Gastroesophageal sphincter (tissue), 4 donors: ENCODE results near the gene SULT1A1. TPM values are rescaled to one million over a fixed set of nuclear protein-coding genes. Genes with fewer than 3 reads are reported as not detected.
A peak's percentile ranks its signal among the peaks of the same experiment; 100 is the strongest.
"Not testable (repeated sequence)": the region's sequence is repeated elsewhere in the genome, so short reads cannot be mapped to it uniquely, and the experiment has no call there.

Source experiments
- ATAC-seq: fragments of 150-250 bp; one replicate; pipeline ENCODE4 v1.9.1; 2016; ENCODE audit warnings: mild to moderate bottlenecking, moderate library complexity
- H3K27ac ChIP-seq, 4 donors: fragments of 200-600 bp; sonication (generic) in 3 of 4; 1 replicate in 3 of 4; 2 replicates in 1 of 4; pipeline ENCODE4 v1.5.1; 2016 to 2019
- H3K27me3 ChIP-seq: fragments of 200-600 bp; sonication (generic); one replicate; pipeline ENCODE4 v1.5.1; 2019
- H3K36me3 ChIP-seq, 2 donors: fragments of 200-600 bp; sonication (generic); one replicate each; pipeline ENCODE4 v1.5.1; 2019; ENCODE audit warnings: control low read depth in 1 of 2
- H3K4me1 ChIP-seq, 3 donors: fragments of 200-600 bp; sonication (generic); 1 replicate in 2 of 3; 2 replicates in 1 of 3; pipeline ENCODE4 v1.5.1; 2016 to 2019; ENCODE audit warnings: control low read depth in 2 of 3
- H3K4me3 ChIP-seq, 2 donors: fragments of 200-600 bp; sonication (generic); one replicate each; pipeline ENCODE4 v1.5.1; 2019; ENCODE audit warnings: mild to moderate bottlenecking in 1 of 2, moderate library complexity in 1 of 2
- H3K9me3 ChIP-seq, 3 donors: fragments of 200-600 bp; sonication (generic); one replicate each; pipeline ENCODE4 v1.5.1; 2017 to 2019; ENCODE audit warnings: control low read depth in 2 of 3
- CTCF ChIP-seq, 4 experiments: fragments of 200-600 bp in 2 of 4; fragments of 450-650 bp in 2 of 4; sonication (generic) in 1 of 4; IDR thresholded peaks; one replicate each; pipeline ENCODE4 v1.5.1; 2017 to 2019; ENCODE audit warnings: antibody characterized with exemption in 4 of 4, mild to moderate bottlenecking in 2 of 4, moderate library complexity in 2 of 4
- EP300 ChIP-seq: sonication (generic); formaldehyde crosslinking; IDR thresholded peaks from one replicate; pipeline ENCODE4 v1.6.1; 2017; ENCODE audit warnings: antibody characterized with exemption, mild to moderate bottlenecking
- POLR2A ChIP-seq, 2 donors: fragments of 450-650 bp; IDR thresholded peaks; one replicate each; pipeline ENCODE4 v1.6.1; 2017; ENCODE audit warnings: antibody characterized with exemption in 2 of 2, mild to moderate bottlenecking in 2 of 2, moderate library complexity in 1 of 2
- POLR2AphosphoS5 ChIP-seq: sonication (generic); formaldehyde crosslinking; IDR thresholded peaks from one replicate; pipeline ENCODE4 v1.6.1; 2017; ENCODE audit warnings: antibody characterized with exemption
- WGBS, 2 donors: methylation state at CpG; one replicate each; pipeline ENCODE4 v1.1.5; 2018; ENCODE audit warnings: low coverage in 1 of 2; 5-methylcytosine and 5-hydroxymethylcytosine counted together
- total RNA-seq, 4 donors: library from RNA; depleted of rRNA; stranded (reverse); fragments of >200 nt; gene quantifications; one replicate each; pipeline ENCODE4 v1.1.0, GENCODE V29; 2016

Gene SULT1A1
- total RNA-seq = 10 to 100 TPM in 2 of 4 donors, 1 to 10 TPM in 2; 3.3 to 21.1 (median 9.4) TPM

DNA sequence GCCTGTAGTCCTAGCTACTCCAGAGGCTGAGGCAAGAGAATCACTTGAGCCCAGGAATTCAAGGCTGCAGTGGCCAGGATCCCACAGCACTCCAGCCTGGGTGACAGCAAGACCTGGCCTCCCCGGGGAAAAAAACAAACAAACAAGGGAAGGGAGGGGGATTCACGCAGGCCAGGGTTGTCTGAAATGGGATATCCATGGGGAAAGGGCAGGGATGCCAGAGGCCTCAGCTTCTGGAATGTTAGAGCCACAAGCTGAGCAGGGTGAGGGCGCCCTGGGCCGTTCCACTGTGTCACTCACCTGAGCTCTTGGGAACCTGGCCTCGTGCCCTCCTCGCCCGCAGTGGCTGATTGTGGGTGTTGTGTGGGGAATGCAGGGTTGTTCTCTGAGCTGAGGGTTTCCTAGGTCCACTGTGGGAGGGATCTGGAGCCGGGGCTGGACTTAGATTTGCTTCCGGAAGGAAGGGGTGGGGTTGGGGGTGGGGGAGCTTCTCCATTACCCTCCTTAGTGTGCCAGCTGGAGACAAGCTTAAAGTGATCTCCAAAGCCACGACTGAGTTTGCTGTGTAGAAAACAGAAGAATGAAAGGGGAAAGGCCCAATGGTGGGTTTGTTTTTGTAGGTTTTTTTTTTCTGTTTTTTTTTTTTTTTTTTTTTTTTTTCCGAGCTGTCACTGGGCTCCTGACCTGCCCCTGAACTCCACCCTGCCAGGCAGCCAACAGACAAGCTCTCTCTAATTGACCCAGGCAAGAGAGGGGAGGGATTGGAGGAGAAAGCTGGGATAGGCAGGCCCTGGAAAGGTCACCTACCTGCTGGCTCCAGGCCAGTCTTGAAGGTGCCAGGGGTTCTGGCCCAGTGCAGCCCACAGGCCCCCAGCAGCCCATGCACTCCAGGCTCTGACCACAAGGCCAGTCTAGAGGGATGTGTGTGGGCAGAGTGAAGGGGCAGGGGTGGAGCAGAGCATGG lies at the start of gene SULT1A1:
TSS of gene SULT1A1 (minus strand) at position 414 of the 964 bp plus-strand sequence. CDS start 1,189 bp downstream, outside the sequence.
- Histone ChIP-seq H3K36me3 (peaks cover 0 to 19% of the 10 kb centered on the region in 2 donors), H3K27ac (peak within 1 kb of the TSS in 3 of 4 donors; percentile 6 to 62 (median 43)), H3K9me3 (no peaks in the 10 kb centered on the region), H3K4me3 (peak within 1 kb of the TSS; percentile 6 to 42), H3K27me3 (peaks cover 6% of the 10 kb centered on the region), H3K4me1 (peaks cover 0 to 23% (median 4%) of the 10 kb centered on the region in 3 donors)
- 35 to 51% methylated on average over 6 to 9 of the region's 11 CpGs for WGBS, 2 donors
- ATAC-seq = peak; percentile 32
- no peak for TF ChIP-seq POLR2A (IDR thresholded peaks at IDR 0.05)
- no peak for TF ChIP-seq POLR2AphosphoS5
- no peak for TF ChIP-seq EP300
- TF ChIP-seq CTCF (IDR thresholded peaks at IDR 0.05) = no peak

DNA sequence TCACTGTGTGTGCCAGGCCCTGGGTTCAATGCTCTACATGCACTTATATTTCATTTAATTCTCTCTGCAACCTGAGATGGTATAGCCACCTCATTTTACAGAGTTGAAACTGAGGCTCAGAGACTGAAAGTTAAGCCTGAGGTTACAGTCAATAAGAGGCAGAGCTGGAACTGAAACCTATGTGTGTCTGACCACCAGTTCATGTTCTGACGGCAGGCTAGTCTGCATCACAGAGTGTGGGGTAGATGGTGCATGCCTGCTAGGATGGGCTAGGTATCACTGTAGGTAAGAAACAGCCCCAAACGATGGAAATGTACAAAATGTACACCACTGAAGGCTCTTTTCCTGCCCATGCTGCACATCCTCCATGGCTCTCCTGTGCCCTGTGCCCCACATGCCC lies 30.1 kb upstream of the SULT1A1 start:
- WGBS, 2 donors = no CpG with 5 or more reads among the region's 2 CpGs
- ATAC-seq = not testable (repeated sequence)

GRCh38 chr16:28638359-28638758 lies 28.5 kb upstream of the SULT1A1 start:
- ATAC-seq, H3K27me3 ChIP-seq: not testable (repeated sequence)

More for the DNA sequence above, 30.1 kb upstream of the SULT1A1 start:
- H3K9me3 ChIP-seq, H3K27ac ChIP-seq, H3K4me3 ChIP-seq, H3K4me1 ChIP-seq, H3K36me3 ChIP-seq, H3K27me3 ChIP-seq: not testable (repeated sequence)

GRCh38 chr16:28637765-28638164 lies 27.9 kb upstream of the SULT1A1 start, which contains the start of gene NPIPB8:
NPIPB8 (plus strand) TSS chr16:28638065; CDS start chr16:28638361, 296 bp downstream.
- H3K27ac ChIP-seq, H3K4me3 ChIP-seq, ATAC-seq, H3K4me1 ChIP-seq, H3K27me3 ChIP-seq, H3K9me3 ChIP-seq, H3K36me3 ChIP-seq: not testable (repeated sequence)
- WGBS, 2 donors = 83% methylated on average over 1 of the region's 1 CpG; no CpG with 5 or more reads in 1 of the 2 donors

More at GRCh38 chr16:28638359-28638758, 28.5 kb upstream of the SULT1A1 start:
- 100% methylated on average over 1 of the region's 5 CpGs; no CpG with 5 or more reads in 1 of the 2 donors for WGBS, 2 donors
- H3K27ac ChIP-seq, H3K9me3 ChIP-seq, H3K4me3 ChIP-seq, H3K4me1 ChIP-seq, H3K36me3 ChIP-seq: not testable (repeated sequence)

DNA sequence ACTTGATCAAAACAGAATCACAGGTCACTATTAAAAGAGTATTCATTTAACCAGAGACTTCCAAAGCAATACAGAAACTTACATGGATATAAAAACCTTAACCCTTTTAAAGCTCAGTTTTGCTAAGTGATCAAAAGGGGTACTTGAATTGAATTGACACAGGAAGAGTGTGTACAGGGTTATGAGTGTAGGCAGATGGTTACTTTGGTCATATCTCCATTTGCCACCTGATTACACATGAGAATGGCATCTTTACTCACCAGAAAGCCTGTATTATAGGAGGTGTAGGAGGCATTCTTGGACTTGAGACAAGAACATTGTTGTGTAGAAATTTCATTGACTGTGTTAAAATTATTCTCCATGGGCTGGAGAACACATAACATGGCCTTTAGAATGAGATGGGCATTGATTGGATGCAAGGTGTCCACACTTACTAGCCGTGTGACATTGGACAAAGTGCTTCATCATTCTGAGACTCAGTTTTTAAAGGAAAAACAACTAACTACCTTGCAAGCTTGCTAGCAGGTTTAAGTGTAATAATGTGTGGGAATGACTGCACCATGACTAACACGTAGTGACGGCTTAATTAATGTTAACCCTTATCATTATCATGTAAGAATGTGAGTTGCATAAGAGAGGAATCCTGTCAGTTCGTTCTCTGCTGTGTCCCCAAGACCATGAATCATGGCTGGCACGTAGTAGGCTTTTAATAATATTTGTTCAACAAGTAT lies 26.4 kb upstream of the SULT1A1 start:
- H3K27ac ChIP-seq, H3K4me1 ChIP-seq, H3K4me3 ChIP-seq, ATAC-seq, H3K9me3 ChIP-seq, H3K27me3 ChIP-seq, H3K36me3 ChIP-seq: not testable (repeated sequence)
- 25 to 51% methylated on average over 4 to 5 of the region's 5 CpGs for WGBS, 2 donors

GRCh38 chr16:28630905-28631304 lies 21.1 kb upstream of the SULT1A1 start:
- not testable (repeated sequence) for H3K36me3 ChIP-seq, ATAC-seq, H3K4me1 ChIP-seq, H3K27me3 ChIP-seq, H3K9me3 ChIP-seq, H3K4me3 ChIP-seq, H3K27ac ChIP-seq
- WGBS, 2 donors = 38 to 63% methylated on average over 3 of the region's 5 CpGs

DNA sequence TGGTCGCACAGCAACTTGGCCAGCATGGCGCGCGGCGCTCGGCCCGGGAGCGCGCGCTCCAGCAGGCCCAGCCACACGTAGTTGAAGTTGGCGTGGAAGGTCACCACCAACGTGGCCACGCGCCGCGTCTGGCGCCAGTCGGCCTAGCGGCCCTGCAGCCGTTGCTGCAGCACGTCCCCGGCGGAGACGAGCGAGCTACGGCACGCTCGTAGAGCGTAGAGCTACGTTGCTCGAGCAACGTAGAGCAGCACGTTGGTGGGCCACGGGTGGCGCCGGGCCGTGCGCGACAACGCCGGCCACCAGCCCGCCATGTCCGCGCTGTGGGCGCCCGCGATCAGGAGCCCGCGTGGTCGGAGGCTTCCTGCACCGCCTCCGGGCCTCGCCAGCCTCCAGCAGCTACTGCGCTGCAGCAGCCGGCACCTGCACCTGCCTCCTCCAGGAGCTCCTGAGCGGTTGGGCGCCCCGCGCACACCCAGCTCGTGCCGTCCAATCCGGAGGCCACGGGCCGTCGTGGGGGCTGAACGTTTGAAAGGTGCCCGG lies 13.4 kb upstream of the SULT1A1 start:
- H3K4me3 ChIP-seq = peak overlapping the region; percentile 32 to 54
- TF ChIP-seq CTCF (IDR thresholded peaks at IDR 0.05) = peak in 1 of 4 experiments; percentile 13
- no peak for TF ChIP-seq POLR2A (IDR thresholded peaks at IDR 0.05)
- peaks cover 0 to 5% of the 10 kb centered on the region in 2 donors for H3K36me3 ChIP-seq
- no peaks in the 10 kb centered on the region for H3K9me3 ChIP-seq
- peaks cover 6% of the 10 kb centered on the region for H3K27me3 ChIP-seq
- H3K27ac ChIP-seq = peak overlapping the region in 2 of 4 donors; percentile 43 to 64
- WGBS, 2 donors = 2 to 20% methylated on average over 1 to 8 of the region's 68 CpGs
- ATAC-seq = peak; percentile 76
- peaks cover 0 to 16% (median 0%) of the 10 kb centered on the region in 3 donors for H3K4me1 ChIP-seq

GRCh38 chr16:28622532-28623171 lies 12.8 kb upstream of the SULT1A1 start:
- H3K36me3 ChIP-seq, H3K27me3 ChIP-seq, ATAC-seq, H3K9me3 ChIP-seq: not testable (repeated sequence)
- Histone ChIP-seq H3K4me1 (peaks cover 0 to 16% (median 0%) of the 10 kb centered on the region in 3 donors), H3K27ac (peak overlapping the region in 2 of 4 donors; percentile 43 to 64), H3K4me3 (peak overlapping the region; percentile 32 to 54)
- 52 to 63% methylated on average over 8 to 10 of the region's 24 CpGs for WGBS, 2 donors
